Stomach (tissue), 4 donors: Measurements from ENCODE around the gene NAA40.

Experiments used
- CTCF ChIP-seq, 7 experiments: fragments of 450-650 bp in 4 of 7; fragments of 200-600 bp in 3 of 7; sonication (generic) in 3 of 7; IDR thresholded peaks; one replicate each; pipeline ENCODE4 v1.5.1; 2016 to 2019; ENCODE audit warnings: antibody characterized with exemption in 7 of 7, control low read depth in 2 of 7, mild to moderate bottlenecking in 1 of 7
- EP300 ChIP-seq: sonication (generic); formaldehyde crosslinking; IDR thresholded peaks from one replicate; pipeline ENCODE4 v1.6.1; 2017; ENCODE audit warnings: antibody characterized with exemption
- POLR2A ChIP-seq, 4 donors: fragments of 450-650 bp; IDR thresholded peaks; one replicate each; pipeline ENCODE4 v1.6.1; 2016; ENCODE audit warnings: antibody characterized with exemption in 4 of 4, control low read depth in 2 of 4, mild to moderate bottlenecking in 1 of 4, moderate library complexity in 1 of 4
- POLR2AphosphoS5 ChIP-seq, 3 donors: sonication (generic); formaldehyde crosslinking; IDR thresholded peaks; one replicate each; pipeline ENCODE4 v1.6.1; 2016; ENCODE audit warnings: antibody characterized with exemption in 3 of 3

GRCh38 chr11:63993993-63994392 lies 55.2 kb downstream of the NAA40 start:
- TF ChIP-seq POLR2A (IDR thresholded peaks at IDR 0.05): no peak
- no peak for TF ChIP-seq POLR2AphosphoS5 (IDR thresholded peaks at IDR 0.05)
- TF ChIP-seq CTCF (IDR thresholded peaks at IDR 0.05): no peak
- TF ChIP-seq EP300: no peak
